NCI-H1092 (cell line): Measurements from ENCODE around the gene MINAR1.

Experiments
- DNase-seq: peaks from one replicate; lab custom pipeline; 2025; lab: John Stamatoyannopoulos, UW

Gene MINAR1

DNA sequence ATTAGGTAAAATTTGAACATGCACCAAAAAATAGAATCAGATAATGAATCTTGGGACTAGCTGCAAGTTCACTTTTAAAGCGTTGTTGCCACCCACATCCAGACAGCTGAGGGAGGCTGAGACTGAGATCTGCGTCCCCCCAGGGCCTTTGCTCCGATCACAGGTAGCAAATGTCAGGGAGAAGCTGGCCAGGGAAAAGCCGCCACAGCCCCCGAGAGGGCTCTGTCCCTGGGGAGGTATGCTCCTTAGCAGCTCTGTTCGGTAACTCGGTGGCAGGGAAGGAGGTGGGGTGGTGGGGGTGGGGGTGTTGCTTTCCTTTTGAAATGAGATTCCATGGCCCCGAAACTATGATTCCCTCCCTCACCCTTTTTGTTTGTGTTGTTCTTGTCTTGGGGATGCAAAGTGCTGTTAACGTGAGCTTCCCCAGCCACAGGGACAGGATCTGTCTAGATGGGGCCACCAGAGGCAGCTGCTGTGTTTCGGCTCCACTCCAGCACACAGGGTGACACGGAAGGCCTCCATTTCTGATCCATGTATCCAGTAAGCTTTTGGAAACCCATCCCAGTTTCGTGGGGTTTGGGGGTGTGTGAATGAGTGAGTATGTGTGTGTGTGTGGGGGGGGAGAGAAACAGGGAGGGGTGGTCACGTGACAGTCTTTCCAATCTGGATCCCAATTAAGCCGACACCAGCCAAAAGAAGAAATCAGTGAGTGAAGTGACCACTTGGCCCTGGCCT lies 1.1 kb upstream of the MINAR1 start:
- DNase-seq, result no peak

DNA sequence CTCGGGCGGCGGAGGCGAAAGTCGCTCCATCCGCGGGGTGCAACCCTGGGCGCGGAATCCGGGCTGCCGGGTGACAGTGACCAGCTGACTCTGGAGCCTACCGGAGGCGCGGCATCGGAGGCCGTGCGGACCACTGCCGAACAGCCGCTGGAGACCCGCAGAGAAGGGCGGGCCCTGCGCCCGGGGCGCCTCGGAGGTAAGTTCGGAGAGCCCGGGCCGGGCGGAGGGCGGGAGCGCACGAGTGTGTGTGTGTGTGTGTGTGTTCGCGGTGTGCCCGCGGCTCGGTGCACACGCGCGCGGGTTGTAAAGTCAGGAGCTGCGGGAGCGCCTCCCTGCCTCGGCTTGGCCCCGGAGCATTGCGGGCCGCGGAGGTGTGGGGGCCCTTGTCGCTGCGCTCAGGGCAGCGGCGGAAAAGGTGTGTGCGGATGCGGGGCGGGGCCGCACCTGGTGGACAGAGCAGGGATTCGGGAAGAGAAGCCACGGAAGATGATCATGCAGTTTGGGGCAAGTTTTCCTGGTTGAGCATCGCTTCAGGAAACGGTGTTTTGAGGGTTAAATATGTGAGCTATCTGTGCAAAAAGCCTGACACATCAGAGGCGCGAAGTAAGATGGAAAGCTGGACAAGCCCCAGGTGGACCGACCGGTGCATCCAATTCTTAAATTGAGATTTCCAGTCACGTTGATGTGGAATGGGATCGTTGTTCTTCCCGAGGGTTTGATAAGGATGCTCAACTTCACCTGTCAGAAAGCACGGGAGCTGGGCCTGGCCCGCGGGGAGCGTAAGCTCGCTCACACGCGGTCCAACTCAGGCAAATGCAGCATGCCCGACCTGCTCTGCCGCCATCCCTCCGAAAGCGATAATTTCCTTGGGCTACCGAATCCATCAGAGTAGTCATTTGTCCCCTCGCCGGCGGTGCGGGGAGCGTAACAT lies 474 bp downstream of the MINAR1 start:
- no peak for DNase-seq

DNA sequence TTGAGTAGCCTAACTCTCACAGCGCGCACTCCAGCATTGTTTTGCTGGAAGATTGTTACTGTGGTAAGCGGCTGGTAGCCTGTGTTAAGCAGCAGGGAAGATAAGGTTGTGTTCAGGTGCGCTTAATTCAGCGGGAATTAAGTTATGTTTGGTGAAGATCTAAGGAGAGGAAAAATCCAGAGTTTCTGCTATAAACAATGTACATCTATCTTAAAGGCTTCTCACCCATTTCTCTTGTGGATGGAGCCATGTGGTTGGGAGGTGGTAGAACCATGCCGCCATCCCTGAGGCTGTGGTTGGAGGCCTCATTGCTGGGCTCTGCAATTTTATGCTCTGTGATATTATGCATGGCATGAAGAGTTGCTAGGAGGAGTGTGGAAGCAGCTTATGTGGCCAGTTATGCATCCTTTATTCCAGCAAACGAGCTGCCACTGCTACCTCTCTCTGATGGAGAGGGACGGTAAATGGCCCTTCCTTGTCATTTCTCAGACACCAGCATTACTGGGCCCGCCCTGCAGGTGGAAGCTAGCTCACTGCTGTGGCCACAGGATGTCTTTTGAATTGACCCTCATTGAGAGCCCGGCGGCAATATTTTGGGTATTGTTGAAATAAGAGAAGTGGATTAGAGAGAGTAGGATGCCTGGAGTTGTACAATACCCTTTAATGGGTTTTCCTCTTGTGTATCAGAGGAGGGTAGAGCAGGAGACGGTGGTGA lies 1.3 kb downstream of the MINAR1 start:
- no peak for DNase-seq

DNA sequence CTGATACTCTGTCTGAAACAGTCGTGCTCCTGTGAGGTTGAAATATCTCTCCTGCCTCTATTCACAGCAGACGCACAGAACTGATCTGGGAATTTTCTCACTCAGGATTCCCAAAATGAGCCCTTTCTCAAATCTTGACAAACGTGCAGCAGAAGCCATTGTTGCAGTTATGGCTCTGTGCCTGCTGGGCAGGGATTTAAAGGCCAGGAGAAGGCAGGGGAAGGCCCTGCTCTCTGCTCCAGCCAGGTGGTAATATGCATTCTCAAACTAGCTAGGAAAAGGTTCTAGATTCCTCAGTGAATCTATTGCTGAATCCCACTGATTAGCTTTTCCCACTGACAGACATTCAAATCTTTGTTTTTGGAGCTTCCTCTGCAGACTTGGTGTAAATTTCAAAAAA lies 2.2 kb downstream of the MINAR1 start:
- no peak for DNase-seq

DNA sequence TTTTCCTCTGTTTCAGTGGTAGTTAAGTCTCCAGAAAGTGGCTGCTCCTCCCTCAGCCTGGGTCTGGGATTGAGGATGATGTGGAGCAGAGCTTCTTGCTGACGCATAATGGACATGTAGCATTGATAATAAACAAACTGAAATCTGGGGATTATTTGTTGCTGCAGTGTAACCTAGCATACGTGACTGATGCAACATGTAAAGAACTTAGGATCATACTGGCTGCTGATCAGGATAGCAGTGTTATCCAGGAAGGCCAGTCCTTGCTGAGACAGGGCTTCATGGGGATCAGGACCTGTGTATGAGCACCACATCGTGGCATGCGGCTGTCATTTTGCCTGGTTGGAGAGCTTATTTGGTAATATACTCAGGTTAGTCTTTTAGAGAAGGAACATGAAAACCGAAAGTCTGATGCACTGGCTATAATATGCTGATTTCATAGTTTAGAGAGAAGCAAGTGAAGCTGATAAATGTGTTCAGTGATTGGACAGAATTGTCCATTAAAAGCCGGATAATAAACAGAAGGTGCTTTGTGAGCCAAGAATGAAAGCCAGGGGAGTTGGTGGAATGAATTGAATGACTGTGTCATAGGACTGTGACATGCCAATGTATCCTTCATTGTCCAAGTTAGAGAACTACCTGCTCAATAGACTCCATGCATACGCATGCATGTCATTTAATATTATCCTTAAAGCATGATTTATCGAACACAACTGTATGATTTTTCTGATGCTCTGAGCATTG lies 4.1 kb downstream of the MINAR1 start:
- no peak for DNase-seq

DNA sequence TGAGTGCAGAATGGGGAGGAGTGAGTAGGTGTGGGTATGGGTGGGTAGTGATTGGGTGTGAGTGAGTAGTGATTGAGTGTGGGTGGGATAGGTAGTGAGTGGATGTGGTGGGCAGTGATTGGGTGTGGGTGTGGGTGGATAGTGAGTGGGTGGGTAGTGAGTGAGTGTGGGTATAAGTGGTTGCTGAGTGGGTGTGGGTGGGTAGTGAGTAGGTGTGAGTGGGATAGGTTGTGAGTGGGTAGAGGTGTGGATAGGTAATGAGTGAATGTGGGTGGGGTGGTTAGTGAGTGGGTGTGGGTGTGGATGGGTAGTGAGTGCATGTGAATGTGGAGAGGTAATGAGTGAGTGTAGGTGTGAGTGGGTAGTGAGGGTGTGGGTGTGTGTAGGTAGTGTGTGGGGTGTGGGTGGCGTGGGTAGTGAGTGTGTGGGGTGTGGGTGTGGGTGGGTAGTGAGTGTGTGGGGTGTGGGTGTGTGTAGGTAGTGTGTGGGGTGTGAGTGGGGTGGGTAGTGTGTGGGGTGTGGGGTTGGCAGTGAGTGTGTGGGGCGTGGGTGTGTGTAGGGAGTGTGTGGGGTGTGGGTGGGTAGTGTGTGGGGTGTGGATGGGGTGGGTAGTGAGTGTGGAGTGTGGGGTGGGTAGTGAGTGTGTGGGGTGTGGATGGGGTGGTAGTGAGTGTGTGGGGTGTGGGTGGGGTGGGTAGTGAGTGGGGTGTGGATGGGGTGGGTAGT lies 5.3 kb downstream of the MINAR1 start:
- DNase-seq, result no peak

DNA sequence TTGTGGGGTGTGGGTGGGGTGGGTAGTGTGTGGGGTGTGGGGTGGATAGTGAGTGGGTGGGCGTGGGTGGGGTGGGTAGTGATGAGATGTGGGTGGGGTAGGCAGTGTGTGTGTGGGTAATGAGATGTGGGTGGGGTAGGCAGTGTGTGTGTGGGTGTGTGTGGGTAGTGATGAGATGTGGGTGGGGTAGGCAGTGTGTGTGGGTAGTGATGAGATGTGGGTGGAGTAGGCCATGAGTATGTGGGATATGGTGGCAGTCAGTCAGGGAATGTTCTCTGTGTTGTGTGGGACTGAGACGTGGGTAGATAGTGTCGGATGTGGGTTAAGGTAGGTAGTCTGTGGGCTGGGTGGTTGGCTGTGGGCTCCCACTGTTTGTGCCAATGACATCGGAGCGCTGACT lies 7.1 kb downstream of the MINAR1 start:
- no peak for DNase-seq

DNA sequence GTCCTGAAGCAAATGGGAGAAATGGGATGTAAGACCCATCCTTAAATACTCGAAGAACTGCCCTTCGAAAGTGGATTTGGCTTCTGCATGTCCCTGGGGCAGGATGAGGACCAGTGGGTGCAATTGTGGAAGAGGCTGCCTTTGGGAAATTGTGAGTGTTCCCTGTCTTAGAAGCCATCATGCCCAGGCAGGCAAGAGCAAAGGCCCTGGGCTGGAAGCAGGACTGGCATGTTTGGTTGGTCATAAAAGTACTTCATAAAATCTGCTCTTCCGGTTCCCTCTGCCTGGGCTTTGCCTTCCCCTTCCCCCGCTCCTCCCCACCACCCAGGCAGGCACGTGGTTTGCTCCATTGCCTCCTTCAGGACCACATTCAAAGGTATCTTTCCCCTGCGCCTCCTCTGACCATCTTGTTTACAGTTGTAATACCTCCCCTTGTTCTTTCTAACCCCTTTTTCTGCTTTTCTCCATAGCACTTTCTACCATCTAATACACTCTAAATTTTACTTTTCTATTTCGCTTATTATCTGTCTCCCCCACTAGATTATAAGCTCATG lies 8.3 kb downstream of the MINAR1 start:
- no peak for DNase-seq

DNA sequence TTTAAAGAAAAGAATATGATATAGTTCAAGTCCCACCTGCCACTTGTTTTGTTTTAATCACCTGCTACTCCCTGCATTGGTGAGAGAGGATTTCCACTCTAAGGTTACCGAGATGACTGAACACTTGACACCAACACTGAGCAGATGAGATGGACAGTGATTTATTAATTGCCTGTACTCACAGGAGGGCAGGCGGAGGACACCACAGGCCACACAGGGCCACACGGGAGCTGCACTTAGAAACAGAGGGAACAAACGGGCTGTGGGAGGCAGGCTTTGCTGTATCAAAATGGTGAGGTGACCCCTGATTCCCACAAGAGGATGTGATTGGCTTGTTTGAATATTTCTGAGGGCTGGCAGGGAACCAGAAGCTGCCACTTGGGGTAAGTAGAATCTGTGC lies 10.8 kb downstream of the MINAR1 start:
- DNase-seq, result no peak

DNA sequence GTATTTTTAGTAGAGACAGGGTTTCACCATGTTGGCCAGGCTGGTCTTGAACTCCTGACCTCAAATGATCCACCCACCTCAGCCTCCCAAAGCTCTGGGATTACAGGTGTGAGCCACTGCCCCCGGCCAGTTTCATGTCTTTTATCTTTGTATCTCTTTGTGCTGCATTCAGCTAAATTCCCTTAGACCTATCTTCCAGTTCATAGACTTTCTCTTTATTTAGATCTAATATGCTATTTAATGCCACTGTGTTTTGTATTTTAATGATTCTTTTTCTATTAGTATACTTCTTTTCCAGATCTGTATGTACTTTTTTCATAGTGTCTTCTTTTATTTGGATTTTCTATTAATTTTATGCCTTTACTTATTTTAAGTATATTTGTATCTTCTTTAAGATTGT lies 14.9 kb downstream of the MINAR1 start:
- DNase-seq, result no peak

DNA sequence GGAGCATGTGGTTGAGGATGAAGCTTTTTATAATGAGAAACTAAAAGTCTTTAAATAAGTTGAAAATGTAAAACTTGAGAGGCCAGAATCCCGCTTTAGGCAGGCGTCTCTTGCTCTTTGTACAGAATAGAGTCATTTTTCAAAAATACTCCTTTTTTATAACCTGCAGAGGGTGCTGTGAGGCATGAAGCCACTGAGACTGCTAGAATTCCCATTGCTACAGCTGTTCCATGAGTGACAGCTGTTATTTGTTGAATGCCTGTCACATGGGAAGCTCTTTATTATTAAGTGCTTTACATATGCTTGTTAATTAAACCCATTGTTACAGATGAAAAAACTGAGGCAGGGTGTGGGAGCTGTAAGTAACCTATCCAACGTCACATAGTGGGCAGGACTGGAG lies 18.5 kb downstream of the MINAR1 start:
- DNase-seq, result no peak

DNA sequence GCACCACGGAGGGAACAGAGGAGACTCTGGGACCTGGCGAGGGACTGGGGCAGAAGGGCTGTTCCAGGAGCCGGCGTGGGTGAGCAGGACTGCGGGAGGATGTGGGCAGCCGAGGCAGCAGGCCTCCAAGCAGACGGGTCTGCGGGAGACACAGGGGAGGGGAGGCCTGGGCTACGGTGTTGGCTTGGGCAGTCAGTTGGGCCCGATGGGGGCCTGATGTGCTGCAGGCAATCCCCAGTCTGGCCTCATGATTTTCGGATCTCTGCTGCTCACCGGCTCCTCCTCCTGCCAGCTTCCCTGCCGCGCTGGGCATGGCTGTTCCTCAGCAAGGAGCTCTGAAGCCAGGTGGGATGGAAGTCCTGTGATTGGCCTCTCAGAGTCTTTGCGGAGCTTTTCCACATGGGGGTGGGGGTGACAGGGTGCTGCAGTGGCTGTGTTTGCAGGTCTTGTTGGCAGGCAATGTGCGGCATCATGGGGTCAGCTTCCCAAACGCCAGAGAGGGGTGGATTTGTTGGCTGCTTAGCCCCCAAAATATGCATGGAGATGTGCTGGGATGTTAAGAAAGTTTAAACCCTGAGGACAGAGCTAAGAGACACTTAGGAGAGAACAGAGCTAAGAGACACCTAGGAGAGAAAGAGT lies 19.3 kb downstream of the MINAR1 start:
- DNase-seq, result no peak

DNA sequence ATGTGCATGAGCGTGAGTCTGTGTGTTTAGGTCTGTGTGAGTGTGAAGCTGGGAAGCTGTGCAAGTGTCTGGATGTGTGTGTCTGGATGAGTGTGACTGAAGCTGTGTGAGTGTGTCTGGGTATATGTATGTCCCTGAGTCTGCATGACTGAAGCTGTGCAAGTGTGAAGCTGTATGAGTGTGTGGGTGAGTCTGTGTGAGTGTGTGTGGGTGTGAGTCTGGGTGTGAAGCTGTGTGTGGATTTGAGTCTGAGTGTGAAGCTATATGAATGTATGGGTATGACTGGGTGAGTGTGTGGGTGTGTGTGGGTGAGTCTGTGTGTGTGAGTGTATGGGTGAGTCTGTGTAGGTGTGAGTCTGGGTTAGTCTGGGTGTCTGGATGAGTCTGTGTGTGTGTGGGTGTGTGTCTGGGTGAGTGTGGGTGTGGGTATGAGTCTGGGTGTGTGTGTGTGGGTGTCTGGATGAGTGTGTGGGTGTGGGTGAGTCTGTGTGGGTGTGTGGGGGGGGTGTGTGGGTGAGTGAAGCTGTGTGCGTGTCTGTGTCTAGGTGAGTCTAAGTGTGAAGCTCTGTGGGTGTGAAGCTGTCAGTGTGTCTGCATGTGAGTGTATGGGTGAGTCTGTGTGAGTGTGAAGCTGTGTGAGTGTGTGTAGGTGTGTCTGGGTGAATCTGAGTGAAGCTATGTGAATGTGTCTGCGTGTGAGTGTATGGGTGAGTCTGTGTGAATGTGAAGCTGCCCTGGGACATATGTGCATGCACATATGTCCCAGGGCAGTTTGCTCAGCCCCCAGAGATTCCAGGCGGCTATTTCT lies 20.3 kb downstream of the MINAR1 start:
- DNase-seq, result no peak

DNA sequence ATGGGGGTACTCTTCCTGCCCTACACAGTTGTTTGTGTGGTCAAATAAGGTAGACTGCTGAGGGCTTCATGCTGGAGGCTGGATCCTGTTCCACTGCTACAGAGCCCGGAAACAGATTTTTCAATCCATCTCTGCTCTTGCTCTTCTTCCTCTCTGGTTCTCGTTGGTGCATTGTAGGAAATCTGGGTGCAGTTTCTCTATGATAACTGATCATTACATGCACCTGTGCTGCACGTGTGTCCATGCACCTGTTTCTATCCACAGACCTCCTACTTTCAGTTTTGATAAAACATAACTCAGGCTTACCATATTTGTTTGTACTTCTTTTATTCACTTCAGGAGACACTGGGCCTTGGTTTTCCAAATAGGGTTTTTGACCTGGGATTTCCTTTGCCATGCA lies 21.3 kb downstream of the MINAR1 start:
- DNase-seq, result no peak

DNA sequence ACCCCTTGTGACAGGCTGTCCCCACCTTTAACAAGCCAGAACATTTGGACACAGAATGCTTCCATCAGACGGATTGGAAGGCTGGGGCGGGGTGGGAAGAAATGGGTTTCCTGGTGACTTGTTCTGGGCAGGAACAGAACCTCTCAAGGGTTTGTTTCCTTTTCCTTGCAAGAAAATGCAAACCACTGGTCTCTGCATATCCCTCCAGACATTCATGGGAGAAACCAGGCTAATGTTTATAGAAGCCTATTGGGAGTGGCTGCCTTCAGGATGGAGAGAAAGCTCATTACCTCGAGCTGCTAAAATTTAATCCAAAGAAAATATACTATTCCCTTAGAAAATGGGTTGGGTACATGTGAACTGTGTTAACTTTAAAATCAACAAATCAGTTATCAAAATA lies 21.9 kb downstream of the MINAR1 start:
- no peak for DNase-seq

DNA sequence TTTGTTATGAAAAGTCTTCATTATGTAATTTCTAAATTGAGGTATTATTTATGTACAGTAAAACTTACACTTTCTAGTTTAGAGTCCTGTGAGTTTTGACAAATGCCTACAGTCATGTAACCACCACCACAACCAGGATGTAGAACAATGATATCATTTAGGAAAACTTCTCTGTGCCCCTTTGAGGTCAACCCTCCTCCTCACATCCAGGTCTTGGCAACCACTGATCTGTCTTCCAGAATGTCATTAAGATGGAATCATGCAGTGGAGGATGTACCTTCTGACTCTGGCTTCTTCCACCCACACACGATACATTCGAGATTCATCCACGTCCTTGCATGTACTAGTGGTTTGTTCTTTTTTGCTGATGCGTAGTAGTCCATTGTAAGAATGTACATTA lies 23.2 kb downstream of the MINAR1 start:
- DNase-seq, result no peak

DNA sequence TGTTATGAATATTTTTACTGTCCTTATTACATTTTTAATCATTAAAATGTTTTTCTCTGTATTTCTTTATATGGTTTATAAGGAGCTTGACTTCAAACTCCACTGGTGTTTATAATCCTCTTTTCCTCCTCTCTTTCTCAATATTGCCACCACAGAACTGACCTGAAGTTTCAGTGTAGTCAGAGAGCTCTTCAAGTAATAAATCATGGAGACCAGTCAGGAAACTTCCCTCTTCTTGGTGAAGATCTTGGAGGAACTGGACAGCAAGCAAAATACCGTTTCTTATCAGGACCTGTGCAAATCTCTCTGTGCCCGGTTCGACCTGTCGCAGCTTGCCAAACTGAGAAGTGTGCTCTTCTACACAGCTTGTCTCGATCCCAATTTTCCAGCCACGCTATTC lies 23.8 kb downstream of the MINAR1 start:
- no peak for DNase-seq

DNA sequence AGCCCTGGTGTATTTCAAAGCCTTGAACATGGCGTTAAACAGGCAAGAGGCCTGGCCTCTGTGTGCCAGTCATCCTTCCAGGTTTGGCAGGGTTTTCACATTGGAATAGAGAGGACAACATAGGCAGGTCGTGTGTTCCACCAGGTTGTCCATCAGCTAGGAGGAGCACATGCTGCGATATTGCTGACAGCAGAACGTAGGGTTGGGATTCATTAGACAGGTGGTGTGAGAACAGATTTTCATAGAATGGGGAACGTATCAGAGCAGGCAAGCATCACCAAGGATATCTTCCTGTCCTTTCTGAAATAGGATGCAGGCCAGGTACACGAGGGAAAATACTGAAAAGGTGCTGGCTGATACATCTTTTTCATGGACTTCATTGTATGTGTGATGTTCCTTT lies 26.4 kb downstream of the MINAR1 start:
- DNase-seq, result no peak

DNA sequence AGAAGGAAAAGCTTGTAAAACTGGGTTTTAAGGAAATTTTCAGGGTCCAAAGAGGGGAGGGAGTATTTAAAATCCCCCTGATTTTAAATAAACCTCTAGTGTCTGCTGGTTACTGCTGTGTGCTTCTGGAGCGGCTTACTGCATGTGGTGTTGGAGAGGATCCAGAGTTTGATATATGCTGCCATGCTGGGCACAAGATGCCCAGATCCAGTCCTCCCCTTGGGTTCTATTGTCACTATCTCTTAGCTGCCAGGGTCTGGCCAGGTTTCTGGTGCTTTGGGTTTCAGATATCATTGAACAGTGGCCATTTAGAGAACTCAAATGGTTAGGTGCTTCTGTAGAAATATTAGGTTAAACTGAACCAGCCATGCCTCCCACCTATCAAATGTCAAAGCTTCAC lies 27.5 kb downstream of the MINAR1 start:
- DNase-seq, result no peak
